ENCODE data around the gene VTI1A.

GRCh38 chr10:112823007-112823406, 376.0 kb downstream of the VTI1A start:
- no peak for TF ChIP-seq CTCF (conservative IDR thresholded peaks at IDR 0.05 in 1 of 2, IDR thresholded peaks at IDR 0.05 in 1 of 2; ENCODE audit: extremely low read depth in 1 of 2, insufficient read depth in 1 of 2, low read depth in 1 of 2, low read length in 2 of 2)
- no peak for TF ChIP-seq EZH2 (IDR thresholded peaks at IDR 0.05; ENCODE audit: borderline replicate concordance, low read length)
